COLO829 (cell line): ENCODE data around the gene SNX18.
"Not testable (repeated sequence)": the region's sequence is repeated elsewhere in the genome, so short reads cannot be mapped to it uniquely, and the experiment has no call there.

Experiments used
- DNase-seq: peaks from one replicate; pipeline ENCODE4 v3.0.0; 2012; ENCODE audit warnings: low spot score

Gene SNX18

GRCh38 chr5:54520438-54520846 is 2.9 kb downstream of the SNX18 start:
- DNase-seq, result no peak

GRCh38 chr5:54520940-54521339 is 3.4 kb downstream of the SNX18 start:
- DNase-seq, result no peak

- DNase-seq, result no peak
Observed at GRCh38 chr5:54521856-54522479, 4.4 kb downstream of the SNX18 start.

- no peak for DNase-seq
Observed at GRCh38 chr5:54523534-54523933, 6.0 kb downstream of the SNX18 start.

- no peak for DNase-seq
Observed at GRCh38 chr5:54524082-54524481, 6.5 kb downstream of the SNX18 start.

- no peak for DNase-seq
Observed at GRCh38 chr5:54524704-54525103, 7.1 kb downstream of the SNX18 start.

- DNase-seq, result no peak
Observed at GRCh38 chr5:54525261-54525660, 7.7 kb downstream of the SNX18 start.

GRCh38 chr5:54525692-54526091 is 8.1 kb downstream of the SNX18 start:
- no peak for DNase-seq

GRCh38 chr5:54526604-54527288 is 9.2 kb downstream of the SNX18 start:
- DNase-seq, result no peak

- DNase-seq, result no peak
Observed at GRCh38 chr5:54528633-54529209, 11.2 kb downstream of the SNX18 start.

GRCh38 chr5:54529565-54529964 is 12.0 kb downstream of the SNX18 start:
- no peak for DNase-seq

- no peak for DNase-seq
Observed at GRCh38 chr5:54531546-54531945, 14.0 kb downstream of the SNX18 start.

GRCh38 chr5:54533541-54534190 is 16.1 kb downstream of the SNX18 start:
- no peak for DNase-seq

- no peak for DNase-seq
Observed at GRCh38 chr5:54534191-54535004, 16.8 kb downstream of the SNX18 start.

GRCh38 chr5:54535149-54535844 is 17.7 kb downstream of the SNX18 start:
- no peak for DNase-seq

GRCh38 chr5:54536375-54536774 is 18.8 kb downstream of the SNX18 start:
- not testable (repeated sequence) for DNase-seq

- not testable (repeated sequence) for DNase-seq
Observed at GRCh38 chr5:54536861-54537260, 19.3 kb downstream of the SNX18 start.

GRCh38 chr5:54537725-54538124 is 20.2 kb downstream of the SNX18 start:
- no peak for DNase-seq

- DNase-seq, result no peak
Observed at GRCh38 chr5:54538156-54538555, 20.6 kb downstream of the SNX18 start.

- no peak for DNase-seq
Observed at GRCh38 chr5:54539001-54539400, 21.4 kb downstream of the SNX18 start.

- no peak for DNase-seq
Observed at GRCh38 chr5:54540286-54540685, 22.7 kb downstream of the SNX18 start.
